GM06990 (cell line): ENCODE data around the gene IL17RB.

Source experiments
- DNase-seq: peaks from one replicate; pipeline ENCODE4 v3.0.0-alpha.2; 2011; ENCODE audit not compliant: insufficient read length; ENCODE audit errors: extremely low read depth
- H3K27me3 ChIP-seq: replicated peaks from 2 replicates; pipeline ENCODE4 v1.6.0; 2011; ENCODE audit warnings: low read length; ENCODE audit not compliant: control insufficient read depth, insufficient read depth
- H3K36me3 ChIP-seq: 2 replicates; pipeline ENCODE4 v1.5.1; 2011; ENCODE audit warnings: low read length; ENCODE audit not compliant: control insufficient read depth, insufficient read depth
- H3K4me3 ChIP-seq: replicated peaks from 2 replicates; pipeline ENCODE4 v1.5.1; 2011; ENCODE audit warnings: low read depth, mild to moderate bottlenecking, control low read depth, low read length
- CTCF ChIP-seq: IDR thresholded peaks from 2 replicates; pipeline ENCODE4 v1.5.1; 2011; ENCODE audit warnings: low read length, control low read depth, mild to moderate bottlenecking, inconsistent platforms; ENCODE audit not compliant: insufficient read depth, poor library complexity, severe bottlenecking

Gene IL17RB

DNA sequence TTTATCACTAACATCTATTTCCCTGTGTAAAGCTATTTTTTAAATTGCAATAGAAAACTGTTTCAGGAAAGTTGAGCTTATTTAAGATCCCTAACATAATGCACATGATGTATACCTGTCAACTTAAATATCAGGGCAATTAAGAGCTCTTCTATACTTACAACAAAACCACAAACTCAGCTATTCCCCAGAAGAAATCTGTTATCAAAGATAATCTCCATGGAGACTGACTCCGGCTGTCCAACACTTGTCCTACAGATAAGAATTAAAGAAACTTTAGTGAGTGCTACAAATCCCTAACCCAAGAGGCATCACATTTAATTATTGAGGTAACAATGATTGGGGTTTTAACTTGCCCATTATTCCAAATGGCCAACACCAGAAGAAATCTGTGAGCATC is 41.9 kb downstream of the IL17RB start:
- Histone ChIP-seq H3K36me3 (peaks cover 2% of the 10 kb centered on the region), H3K4me3 (no peak overlapping the region), H3K27me3 (no peaks in the 10 kb centered on the region)
- TF ChIP-seq CTCF: no peak
- no peak for DNase-seq

DNA sequence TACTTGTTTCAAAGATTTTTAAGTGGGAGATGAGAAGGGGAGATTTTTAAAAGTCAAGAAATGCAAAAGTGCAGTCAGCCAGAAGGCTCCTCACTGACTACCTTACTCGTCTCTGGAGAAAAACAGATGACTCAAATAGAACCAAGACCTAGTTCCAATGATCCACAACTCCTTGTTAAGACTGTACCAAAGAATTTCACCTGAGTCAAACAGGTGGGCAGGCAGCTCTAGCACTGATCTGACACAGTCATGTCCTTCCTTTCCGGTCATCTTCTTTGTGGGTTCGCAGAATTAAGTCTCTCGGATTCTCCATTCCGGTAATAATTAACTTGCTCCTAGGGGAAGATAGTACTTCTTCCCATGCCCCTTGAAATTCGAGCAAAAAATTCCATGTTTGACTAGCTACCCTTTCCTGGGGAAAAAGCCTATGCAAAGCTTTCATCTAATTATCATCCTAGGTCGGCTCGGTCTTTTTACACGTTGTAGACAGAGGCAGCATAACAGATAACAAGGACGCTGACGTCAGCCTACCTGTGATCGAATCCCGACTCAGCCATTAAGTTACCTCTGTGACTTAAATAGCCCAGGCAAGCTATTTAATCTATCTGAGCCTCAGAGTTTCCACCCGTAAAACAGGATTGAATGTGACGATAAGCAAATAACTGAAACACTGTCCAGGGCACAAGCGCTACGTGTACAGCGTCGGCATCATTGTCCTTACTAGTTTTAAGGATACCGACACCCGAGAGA is 44.5 kb downstream of the IL17RB start:
- Histone ChIP-seq H3K4me3 (peak overlapping the region; percentile 97), H3K27me3 (no peaks in the 10 kb centered on the region), H3K36me3 (no peaks in the 10 kb centered on the region)
- no peak for DNase-seq
- TF ChIP-seq CTCF: no peak

GRCh38 chr3:53891497-53892285 is 45.3 kb downstream of the IL17RB start, which contains the start of gene SELENOK:
SELENOK (minus strand) TSS chr3:53891859.
- Histone ChIP-seq H3K4me3 (peak within 1 kb of the TSS; percentile 97), H3K36me3 (no peaks in the 10 kb centered on the region), H3K27me3 (no peaks in the 10 kb centered on the region)
- no peak for TF ChIP-seq CTCF
- peak; percentile 94 for DNase-seq

GRCh38 chr3:53892286-53892637 is 45.9 kb downstream of the IL17RB start:
- H3K27me3 ChIP-seq: no peaks in the 10 kb centered on the region
- no peak for DNase-seq
- H3K4me3 ChIP-seq: peak overlapping the region; percentile 58
- H3K36me3 ChIP-seq: no peaks in the 10 kb centered on the region
- TF ChIP-seq CTCF: no peak

DNA sequence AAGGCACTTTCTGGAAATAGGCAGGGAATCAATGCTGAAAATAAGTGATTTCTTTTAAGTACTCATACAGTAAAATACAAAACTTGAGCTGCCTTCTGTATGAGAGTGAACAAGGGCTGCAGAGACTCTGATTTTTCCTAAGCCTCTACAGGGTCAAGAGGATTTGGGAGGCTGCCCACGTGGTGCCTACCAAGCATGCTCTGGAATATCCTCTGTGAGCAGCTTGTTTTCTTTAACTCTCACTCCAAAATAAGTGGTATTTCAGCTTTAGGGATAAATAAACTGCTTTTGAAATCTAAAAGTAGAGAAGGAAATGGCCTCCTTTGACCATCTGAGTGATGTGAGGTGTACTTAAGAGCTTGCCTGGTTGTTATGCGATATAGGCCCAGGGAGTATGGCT is 53.4 kb downstream of the IL17RB start:
- TF ChIP-seq CTCF: no peak
- no peak overlapping the region for H3K4me3 ChIP-seq
- H3K36me3 ChIP-seq: no peaks in the 10 kb centered on the region
- no peaks in the 10 kb centered on the region for H3K27me3 ChIP-seq
- no peak for DNase-seq
